NCI-H128 (cell line): ENCODE measurements around the gene SCYGR5.
"Not testable (repeated sequence)": the region's sequence is repeated elsewhere in the genome, so short reads cannot be mapped to it uniquely, and the experiment has no call there.

Experiments
- DNase-seq: peaks from one replicate; lab custom pipeline; 2025; ENCODE audit not compliant: unreplicated experiment; lab: John Stamatoyannopoulos, UW

Gene SCYGR5

GRCh38 chr2:227671170-227671905, 4.7 kb downstream of the SCYGR5 start:
- no peak for DNase-seq

DNA sequence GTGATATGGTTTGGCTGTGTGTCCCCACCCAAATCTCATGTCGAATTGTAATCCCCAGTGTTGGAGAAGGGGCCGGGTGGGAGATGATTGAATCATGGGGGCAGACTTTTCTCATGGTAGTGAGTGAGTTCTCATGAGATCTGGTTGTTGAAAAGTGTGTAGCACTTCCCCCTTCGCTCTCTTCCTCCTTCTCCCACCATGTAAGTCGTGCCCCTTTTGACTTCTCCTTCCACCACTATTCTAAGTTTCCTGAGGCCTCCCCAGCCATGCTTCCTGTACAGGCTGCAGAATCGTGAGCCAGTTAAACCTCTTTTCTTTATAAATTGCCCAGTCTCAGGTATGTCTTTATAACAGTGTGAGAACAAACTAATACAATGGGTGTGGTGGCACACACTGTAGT, 7.0 kb downstream of the SCYGR5 start:
- DNase-seq: not testable (repeated sequence)

DNA sequence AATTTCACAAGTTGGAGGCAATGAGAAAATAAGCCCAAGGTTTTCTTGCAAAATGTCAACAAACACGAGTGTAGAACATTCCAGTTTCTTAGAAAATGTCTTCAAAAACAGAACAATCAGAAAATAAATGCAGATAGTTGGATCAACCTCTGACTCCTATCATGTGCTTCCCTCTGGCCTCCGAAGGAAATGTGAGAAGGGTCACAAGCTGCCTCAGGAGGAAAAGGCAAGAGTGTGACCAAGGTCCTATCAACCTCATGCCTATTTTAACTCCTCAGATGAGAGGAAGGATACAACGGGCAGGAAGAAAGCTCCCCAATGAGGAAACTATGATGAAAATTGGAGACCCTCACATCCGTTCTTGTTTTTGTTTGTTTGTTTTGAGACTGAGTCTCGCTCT, 7.9 kb downstream of the SCYGR5 start:
- no peak for DNase-seq

- no peak for DNase-seq
Measured at GRCh38 chr2:227677928-227678327, 11.3 kb downstream of the SCYGR5 start.

DNA sequence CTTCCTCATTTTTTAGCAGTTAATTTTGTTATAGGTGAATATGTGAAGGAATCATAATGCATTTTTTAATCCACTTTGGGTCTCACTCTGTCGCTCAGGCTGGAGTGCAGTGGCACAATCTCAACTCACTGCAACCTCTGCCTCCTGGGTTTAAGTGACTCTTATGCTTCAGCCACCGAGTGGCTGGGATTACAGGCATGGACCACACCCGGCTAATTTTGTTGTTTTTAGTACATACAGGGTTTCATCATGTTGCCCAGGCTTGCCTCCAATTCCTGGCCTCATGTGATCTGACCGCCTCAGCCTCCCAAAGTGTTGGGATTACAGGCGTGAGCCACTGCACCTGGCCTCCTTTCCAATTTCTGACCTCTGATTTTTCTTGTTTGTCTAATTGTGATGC, 17.7 kb downstream of the SCYGR5 start:
- DNase-seq: no peak

GRCh38 chr2:227687189-227687588, 20.6 kb downstream of the SCYGR5 start:
- no peak for DNase-seq

DNA sequence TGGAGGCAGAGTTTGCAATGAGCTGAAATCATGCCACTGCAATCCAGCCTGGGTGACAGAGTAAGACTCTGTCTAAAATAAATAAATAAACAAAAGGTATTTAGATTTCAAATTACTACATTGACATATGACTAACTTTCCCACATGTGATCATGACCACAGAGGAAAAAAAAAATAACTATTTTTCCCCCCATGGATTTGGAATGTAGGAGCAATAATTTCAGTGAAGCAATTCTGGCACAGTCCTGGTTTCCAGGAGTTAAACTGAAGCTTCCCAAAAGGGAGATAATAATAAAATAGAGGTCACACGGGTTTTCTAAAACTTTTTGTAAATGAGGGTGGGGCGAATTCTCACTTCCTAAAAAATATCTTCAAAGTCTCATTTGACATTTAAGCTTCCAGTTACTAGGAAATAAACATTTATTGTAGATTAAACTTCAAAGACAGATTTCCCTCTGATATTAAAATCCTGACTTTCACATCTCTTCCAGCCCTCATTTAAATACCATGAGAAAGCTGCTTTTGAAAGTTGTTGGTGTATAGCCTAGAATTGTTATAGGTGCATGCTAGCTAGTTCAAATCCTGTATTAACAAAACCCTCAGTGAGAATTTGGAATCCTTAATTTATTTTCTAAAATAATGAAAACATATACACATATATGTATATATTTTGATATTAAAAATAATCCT, 30.5 kb downstream of the SCYGR5 start:
- no peak for DNase-seq

- DNase-seq: no peak
Measured at GRCh38 chr2:227701556-227701955, 35.0 kb downstream of the SCYGR5 start.

DNA sequence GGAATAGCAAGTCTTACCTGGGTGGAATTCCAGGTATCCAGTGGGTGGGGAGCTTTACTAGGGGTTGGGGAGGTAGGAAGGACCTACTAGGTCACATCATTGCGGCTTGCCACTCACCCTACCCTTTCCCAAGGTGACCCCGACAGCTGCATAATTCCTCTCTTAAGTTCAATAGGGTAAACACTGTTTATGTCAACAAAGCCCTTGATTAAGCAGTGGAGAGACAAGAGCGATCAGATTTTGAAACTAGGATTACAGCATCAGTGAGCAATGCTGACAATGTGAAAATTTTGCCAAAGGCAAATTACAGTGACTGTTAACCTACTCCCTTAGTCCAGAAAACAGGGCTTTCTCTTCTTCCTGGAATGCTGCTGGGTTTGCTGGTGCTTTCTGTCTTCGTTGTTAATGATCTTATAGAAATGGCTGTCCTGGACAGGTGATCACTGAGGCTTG, 36.7 kb downstream of the SCYGR5 start:
- no peak for DNase-seq

DNA sequence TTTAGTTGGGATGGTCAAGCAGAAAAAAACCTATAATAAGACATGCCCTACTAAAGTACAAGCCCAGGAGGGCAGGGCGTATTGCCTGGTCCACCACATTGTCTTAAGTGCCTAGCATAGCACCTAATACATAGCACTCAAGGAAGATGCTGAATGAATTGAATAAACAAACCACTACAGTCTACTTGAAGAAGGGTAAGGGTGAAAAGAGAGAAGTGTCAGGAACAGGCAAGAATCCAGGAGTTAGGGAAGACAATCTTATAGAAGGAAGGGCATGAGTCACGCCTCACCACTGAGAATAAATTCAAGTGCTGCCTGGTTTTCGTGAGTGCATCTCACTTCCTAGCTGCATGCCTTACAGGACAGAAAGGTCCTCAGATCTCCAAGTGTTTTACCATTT, 37.4 kb downstream of the SCYGR5 start:
- DNase-seq: no peak

DNA sequence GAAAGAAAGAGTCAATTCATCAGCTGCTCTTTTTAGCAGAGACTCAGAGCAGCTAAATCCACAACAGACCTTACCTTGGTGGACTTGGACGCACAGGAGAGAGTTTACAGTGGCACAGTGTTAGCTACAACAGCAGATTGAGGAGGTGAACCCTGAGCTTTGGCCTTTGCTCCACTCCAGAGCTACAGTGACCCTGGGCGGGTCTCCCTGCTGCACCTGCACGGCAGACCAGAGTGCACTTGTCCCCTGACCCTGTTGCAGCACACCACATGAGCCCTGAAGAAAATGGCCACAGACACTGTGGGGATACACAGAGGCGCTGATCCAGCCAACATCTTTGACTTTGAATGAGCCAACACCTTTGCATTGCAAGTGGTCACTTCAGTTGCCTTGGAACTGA, 40.3 kb downstream of the SCYGR5 start:
- no peak for DNase-seq

DNA sequence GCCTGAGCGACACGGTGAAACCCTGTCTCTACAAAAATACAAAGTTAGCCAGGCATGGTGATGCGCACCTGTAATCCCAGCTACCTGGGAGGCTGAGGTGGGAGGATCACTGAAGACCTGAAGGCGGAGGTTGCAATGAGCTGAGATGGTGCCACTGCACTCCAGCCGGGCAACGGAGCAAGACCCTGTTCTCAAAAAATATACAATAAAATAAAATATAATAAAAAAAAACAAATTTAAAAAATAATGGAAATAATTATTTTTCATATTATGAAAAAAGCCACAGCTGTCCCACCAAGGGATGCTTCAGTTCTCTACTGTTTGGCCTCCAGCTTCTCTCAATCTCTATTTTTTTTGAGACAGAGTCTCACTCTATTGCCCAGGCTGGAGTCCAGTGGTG, 40.8 kb downstream of the SCYGR5 start:
- DNase-seq: no peak

- no peak for DNase-seq
Measured at GRCh38 chr2:227710986-227711385, 44.4 kb downstream of the SCYGR5 start.

DNA sequence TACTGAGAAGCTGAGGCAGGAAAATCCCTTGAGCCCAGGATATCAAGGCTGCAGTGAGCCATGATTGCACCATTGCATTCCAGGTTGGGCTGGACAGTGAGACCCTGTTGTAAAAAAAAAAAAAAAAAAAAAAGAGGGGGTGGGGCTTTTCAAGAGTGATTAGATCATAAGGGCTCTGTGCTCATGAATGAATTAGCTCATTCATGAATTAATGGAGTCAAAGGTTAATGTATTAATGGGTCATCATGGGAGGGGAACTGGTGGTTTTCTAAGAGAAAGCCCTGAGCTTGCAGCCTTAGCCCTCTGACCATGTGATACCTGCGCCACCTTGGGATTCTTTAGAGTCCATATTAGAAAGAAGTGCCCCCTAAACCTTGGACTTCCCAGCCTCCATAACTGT, 46.7 kb downstream of the SCYGR5 start:
- DNase-seq: no peak

- no peak for DNase-seq
Measured at GRCh38 chr2:227716501-227716900, 49.9 kb downstream of the SCYGR5 start.
